ENCODE results near the gene LRP5. TPM values are rescaled to one million over a fixed set of nuclear protein-coding genes. Genes with fewer than 3 reads are reported as not detected.

Gene LRP5
- total RNA-seq, 1 donor from 2014 or later: 64.8 TPM

- DNase-seq: peak; percentile 92
- intact Hi-C loops (cut with micrococcal nuclease): no loop called here
- peak; percentile 88 for ATAC-seq
Measured at GRCh38 chr11:68354148-68354872, 41.9 kb downstream of the LRP5 start.

DNA sequence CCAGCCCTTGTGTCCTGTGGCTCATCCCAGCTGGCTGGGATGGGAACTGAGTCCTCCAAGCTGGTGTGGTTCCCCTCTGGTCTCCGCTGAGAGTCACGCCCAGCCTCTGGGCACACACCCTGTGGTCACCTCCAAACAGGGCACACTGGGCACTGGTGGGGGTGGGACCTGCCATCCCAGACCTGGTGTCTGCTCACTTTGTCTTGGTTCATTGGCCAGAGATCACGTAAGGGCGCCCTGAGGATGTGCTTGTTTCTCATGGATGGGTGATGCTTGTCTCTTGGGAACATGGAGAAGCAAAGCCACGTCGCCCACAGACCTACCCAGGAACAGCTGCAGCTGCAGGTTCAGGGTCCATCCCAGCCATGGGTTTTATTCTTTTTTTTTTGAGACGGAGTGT, 43.1 kb downstream of the LRP5 start:
- ATAC-seq (no peak), DNase-seq (no peak)
- intact Hi-C loops (cut with micrococcal nuclease): no loop called here

GRCh38 chr11:68357568-68357967, 45.2 kb downstream of the LRP5 start:
- DNase-seq (no peak), ATAC-seq (no peak)
- intact Hi-C loops (cut with micrococcal nuclease): no loop called here

- no peak for ATAC-seq
- DNase-seq: no peak
- intact Hi-C loops (cut with micrococcal nuclease): no loop called here
Measured at GRCh38 chr11:68358416-68358815, 46.0 kb downstream of the LRP5 start.

DNA sequence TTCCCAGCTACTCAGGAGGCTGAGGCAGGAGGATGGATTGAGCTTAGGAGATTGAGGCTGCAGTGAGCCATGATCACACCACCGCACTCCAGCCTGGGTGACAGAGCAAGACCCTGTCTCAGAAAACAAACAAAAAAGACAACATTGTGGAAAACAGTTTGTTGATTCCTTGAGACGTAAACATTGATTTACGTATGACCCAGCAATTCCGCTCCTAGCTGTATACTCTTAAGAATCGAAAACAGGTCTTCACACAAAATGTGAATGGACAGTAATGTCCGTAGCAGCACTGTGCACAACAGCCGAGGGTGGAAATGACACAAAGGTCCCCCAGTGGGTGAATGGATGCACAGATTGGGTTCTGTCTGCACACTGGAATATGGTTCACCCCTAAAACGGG, 49.3 kb downstream of the LRP5 start:
- ATAC-seq: no peak
- intact Hi-C loops (cut with micrococcal nuclease): no loop called here

GRCh38 chr11:68362801-68363379, 50.5 kb downstream of the LRP5 start:
- DNase-seq (no peak), ATAC-seq (no peak)
- intact Hi-C loops (cut with micrococcal nuclease): no loop called here

More for the DNA sequence above, 49.3 kb downstream of the LRP5 start:
- DNase-seq: no peak

GRCh38 chr11:68363776-68364175, 51.4 kb downstream of the LRP5 start:
- ATAC-seq (no peak), DNase-seq (no peak)
- intact Hi-C loops (cut with micrococcal nuclease): no loop called here

DNA sequence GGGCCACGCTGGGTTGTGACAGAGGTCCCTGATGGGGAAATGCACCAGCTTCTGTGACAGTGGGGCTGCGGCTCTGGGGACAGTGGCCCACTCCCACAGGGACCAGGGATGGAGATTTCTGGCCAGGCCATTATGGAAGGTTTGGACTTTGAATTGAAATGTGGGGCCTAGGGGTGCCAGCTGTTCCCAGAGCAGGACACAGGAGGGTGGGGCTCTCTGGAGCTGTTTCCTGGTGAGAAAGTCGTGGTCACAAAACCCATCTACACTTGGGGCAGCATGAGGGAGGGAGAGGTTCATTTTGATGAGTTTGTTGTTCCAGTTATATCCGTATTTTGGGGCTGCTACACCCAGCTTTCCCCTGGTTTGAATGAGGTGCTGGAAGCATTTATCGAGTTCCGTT, 52.2 kb downstream of the LRP5 start:
- intact Hi-C loops (cut with micrococcal nuclease): no loop called here
- DNase-seq (no peak), ATAC-seq (no peak)

GRCh38 chr11:68365943-68366435, 53.6 kb downstream of the LRP5 start:
- no peak for ATAC-seq
- DNase-seq: no peak
- intact Hi-C loops (cut with micrococcal nuclease): no loop called here

DNA sequence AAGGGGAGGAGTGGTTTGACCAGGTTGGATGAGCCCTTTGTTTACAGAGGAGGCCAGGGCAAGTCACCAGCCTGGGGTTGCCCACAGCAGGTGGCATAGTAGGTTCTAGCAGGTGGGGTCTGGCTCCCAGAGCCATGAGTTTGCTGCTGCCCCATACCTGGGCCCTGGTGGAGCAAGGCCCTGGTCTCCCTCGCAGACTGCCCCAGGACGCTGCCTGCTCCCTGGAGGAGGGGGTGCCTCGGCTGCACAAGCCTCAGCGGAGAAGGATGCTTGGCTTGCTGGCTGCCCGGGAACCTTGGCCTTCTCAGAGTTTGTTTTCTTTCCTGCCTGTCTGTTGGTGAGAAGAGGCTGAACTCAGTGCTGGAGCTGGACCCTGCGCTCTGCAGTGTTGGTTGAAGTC, 54.9 kb downstream of the LRP5 start:
- no peak for DNase-seq
- intact Hi-C loops (cut with micrococcal nuclease): no loop called here
- ATAC-seq: no peak

DNA sequence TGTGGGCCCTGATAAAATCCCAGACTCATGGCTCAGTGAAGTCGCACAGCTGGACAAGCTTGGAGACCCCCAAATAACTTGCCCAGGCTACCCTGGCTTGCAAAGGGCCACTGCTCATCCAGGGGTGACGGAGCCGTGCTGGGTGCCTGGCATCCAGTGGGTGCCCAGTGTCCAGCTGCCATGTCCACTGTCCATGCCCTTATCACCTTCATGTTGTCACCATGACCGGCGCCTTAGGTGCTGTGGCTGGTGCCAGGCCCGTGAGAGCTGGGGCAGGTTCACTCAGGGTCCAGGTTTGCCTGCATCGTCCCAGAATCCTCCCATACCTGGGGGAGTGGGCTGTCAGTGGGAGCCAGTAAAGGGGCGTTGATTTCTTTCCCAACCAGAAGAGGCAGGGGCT, 57.4 kb downstream of the LRP5 start:
- ATAC-seq (no peak), DNase-seq (peak; percentile 26)
- intact Hi-C loops (cut with micrococcal nuclease): no loop called here

DNA sequence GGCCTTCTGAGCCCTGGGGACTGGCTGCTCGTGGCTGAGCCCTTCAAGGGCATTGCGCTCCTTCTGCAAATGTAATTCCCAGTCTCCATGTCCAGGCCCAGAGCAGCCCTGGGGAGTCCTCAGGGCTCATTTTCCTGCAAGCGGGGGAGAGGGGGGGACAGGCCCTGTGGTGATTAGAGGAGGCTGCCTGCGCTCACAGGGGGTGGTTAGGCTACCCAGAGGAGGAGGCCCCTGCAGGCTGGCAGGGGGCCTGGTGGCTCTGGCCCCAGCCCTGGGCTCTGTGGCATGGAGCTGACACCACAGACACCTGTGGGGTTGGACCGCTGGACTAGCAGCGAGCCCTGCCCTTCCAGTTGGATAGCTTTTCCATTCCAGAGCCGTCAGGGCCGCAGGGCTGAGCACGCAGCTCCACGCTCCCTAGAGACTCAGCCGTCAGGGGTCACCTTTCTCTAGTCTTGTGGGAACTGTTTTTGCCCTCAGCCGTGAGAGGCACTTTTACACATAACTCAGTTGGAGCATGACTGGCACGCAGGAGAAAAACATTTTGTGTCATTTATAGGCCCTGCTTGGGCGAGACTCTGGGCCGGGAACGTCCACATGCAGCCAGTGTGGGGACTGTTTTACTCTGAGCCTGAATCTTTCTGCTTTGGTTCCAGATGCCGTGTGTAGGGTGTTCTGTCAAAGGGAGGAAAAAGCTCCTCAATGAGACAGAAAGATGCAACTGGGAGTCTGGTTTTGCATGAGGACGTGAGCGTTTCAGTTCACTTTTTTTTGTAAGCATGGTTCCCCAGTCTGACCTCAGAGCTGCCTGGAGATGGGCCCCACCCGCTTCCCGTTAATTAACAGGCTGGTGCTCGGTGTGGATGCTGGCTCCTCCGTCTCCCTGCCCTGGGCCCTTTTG, 58.1 kb downstream of the LRP5 start:
- DNase-seq: peak; percentile 66
- ATAC-seq: peak; percentile 61
- intact Hi-C loops (cut with micrococcal nuclease): no loop called here

- intact Hi-C loops (cut with micrococcal nuclease): no loop called here
- DNase-seq: peak; percentile 81
- peak; percentile 54 for ATAC-seq
Measured at GRCh38 chr11:68371171-68372041, 59.0 kb downstream of the LRP5 start.

- ATAC-seq: no peak
- intact Hi-C loops (cut with micrococcal nuclease): no loop called here
Measured at GRCh38 chr11:68372114-68372513, 59.7 kb downstream of the LRP5 start.

DNA sequence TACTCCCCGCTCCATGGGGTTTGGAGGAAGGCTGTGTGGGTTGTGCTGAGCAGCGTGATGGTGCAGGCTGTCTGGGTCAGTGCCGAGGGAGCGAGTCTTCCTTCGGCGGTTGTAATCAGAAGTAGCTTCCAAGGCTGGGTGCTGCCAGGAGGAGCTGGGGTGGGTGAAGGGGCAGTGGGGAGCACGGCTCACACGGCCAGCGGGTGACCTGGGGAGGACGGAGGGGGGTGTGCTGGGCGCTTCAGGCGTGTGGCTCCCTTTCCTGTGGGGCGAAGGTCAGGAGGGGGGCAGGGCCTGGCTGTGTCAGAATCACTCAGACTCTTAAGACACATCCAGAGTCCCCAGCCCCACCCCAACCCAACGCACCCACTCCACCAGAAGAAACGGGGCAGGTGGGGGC, 60.2 kb downstream of the LRP5 start:
- intact Hi-C loops (cut with micrococcal nuclease): no loop called here
- DNase-seq (peak; percentile 44), ATAC-seq (no peak)

More at GRCh38 chr11:68372114-68372513, 59.7 kb downstream of the LRP5 start:
- peak; percentile 60 for DNase-seq

- peak; percentile 71 for DNase-seq
- peak; percentile 48 for ATAC-seq
- intact Hi-C loops (cut with micrococcal nuclease): no loop called here
Measured at GRCh38 chr11:68373189-68373814, 60.9 kb downstream of the LRP5 start.

DNA sequence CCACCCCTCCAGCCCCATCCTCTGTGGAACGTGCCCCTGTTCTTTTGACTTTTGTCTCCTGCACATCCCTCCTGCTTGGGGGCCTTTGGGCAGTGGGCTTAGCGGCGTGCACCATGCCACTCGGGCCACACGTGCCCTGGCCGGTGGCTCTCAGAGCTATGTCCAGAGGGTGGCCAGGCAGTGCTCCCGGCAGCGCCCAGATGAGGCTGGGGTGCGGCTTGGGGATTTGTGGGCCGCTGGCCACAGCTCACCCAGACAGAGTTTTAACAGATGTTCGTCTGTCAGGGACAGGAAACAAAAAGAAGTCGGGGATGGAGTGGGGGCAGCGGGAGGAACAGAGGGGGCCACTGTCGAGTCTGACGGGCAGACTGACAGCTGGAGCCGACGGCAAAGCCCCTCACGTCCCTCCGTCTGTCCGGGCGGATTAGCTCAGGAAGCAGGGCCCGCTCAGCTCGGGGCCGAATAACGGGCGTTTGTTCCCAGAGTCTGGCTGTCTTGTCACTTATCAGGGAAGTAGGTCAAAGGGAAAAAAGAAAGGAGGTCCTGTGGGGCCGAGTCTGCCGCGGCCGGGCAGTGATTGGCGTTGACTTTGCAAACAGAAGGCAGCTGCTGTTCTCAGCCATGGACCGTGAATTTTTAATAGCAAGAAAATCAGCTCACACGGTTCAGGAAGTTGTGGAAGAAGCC, 61.6 kb downstream of the LRP5 start:
- intact Hi-C loops (cut with micrococcal nuclease): no loop called here
- DNase-seq: peak; percentile 82
- ATAC-seq: peak; percentile 58

DNA sequence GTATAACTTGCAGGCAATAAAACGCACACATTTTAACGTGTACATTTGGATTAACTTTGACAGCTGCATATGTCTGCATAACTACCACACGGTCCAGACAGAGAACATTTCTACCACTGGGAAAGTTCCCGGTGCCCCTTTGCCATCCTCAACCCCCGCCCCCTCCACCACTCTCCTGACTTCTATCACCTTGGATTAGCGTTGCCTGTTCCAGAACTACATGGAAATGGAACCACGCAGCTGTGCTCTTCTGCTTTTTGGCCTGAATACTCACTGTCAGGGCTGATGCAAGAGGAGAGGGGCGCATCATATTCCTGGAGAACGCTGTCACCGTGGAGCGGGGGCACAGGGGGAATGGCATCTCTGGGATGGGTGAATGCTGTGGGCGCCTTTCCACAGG, 62.1 kb downstream of the LRP5 start:
- intact Hi-C loops (cut with micrococcal nuclease): no loop called here
- no peak for ATAC-seq
- DNase-seq: no peak

All from left ventricle myocardium superior (tissue), 1 donor.